Right atrium auricular region (tissue), 2 donors: ENCODE measurements around the gene C4orf33. TPM values are rescaled to one million over a fixed set of nuclear protein-coding genes. Genes with fewer than 3 reads are reported as not detected.

Experiments used
- DNase-seq: peaks from one replicate; pipeline ENCODE4 v3.0.0-alpha.2; 2019; ENCODE audit warnings: low spot score
- H3K27ac ChIP-seq, 2 donors: fragments of 200-600 bp; sonication (generic); 1 replicate in 1 of 2; 2 replicates in 1 of 2; pipeline ENCODE4 v1.5.1; 2016 to 2019
- H3K27me3 ChIP-seq, 2 donors: fragments of 200-600 bp; sonication (generic); one replicate each; pipeline versions ENCODE4 v1.5.1 to v1.6.0; 2017 to 2019
- H3K36me3 ChIP-seq: fragments of 200-600 bp; sonication (generic); one replicate; pipeline ENCODE4 v1.5.1; 2016
- H3K4me1 ChIP-seq, 2 donors: fragments of 200-600 bp; sonication (generic); one replicate each; pipeline versions ENCODE4 v1.5.1 to v1.6.0; 2017 to 2019
- H3K4me3 ChIP-seq, 2 donors: fragments of 200-600 bp; sonication (generic); 1 replicate in 1 of 2; 2 replicates in 1 of 2; pipeline ENCODE4 v1.5.1; 2017 to 2019; ENCODE audit warnings: mild to moderate bottlenecking in 1 of 2, moderate library complexity in 1 of 2
- H3K9me3 ChIP-seq, 2 donors: fragments of 200-600 bp; sonication (generic); one replicate each; pipeline ENCODE4 v1.5.1; 2019
- total RNA-seq, 2 donors: library from RNA; depleted of rRNA; stranded (reverse); fragments of >200 nt; gene quantifications; one replicate each; pipeline ENCODE4 v1.1.0, GENCODE V29; 2016
- TF ChIP-seq, protein P1 (sequence below), 2 donors: fragments of 200-600 bp; sonication (generic); IDR thresholded peaks; one replicate each; pipeline ENCODE4 v1.5.1; 2019; ENCODE audit warnings: antibody characterized with exemption in 2 of 2

Gene C4orf33
- total RNA-seq, 2 donors from 2014 or later, result 3.5 to 6.8 TPM

DNA sequence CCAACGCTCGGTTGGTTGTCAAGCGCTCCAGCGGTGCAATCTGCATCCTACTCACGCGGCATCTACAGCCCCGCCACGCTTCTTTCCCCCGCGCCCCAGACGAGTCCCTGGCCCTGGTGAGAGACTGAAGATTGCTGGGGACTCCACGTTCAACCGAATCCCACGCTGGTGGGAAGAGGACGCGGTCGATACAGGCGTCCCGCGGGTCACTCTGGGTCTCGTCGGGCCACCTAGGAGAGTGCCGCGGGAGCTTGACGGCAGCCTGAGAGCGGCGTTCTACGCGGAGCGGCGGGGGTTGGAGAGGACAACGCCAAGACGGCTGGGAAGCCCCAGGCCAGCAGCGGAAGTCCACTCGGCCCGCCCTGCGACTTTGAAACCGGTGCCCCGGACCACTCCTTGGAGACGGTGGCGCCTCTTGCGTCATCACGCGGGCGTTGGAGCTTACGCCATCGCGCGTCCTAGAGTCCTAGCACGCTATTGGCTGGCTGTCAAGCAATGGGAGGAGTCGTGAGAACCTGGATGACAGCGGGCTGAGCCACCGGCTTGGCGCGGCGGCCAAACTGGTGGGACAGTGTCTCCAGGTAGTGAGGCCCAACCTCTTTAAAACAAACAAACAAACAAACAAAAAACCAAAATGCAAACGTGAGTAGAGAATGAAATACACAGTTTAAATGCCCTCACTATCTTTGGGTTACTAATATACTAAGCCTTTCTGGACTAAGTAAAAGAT is 2.6 kb upstream of the C4orf33 start, which contains the start of gene SCLT1:
Gene SCLT1 (minus strand): TSS at position 349 of the 730 bp plus-strand sequence. CDS start 436 bp downstream, outside the sequence.
- Histone ChIP-seq H3K4me3 (peak within 1 kb of the TSS; percentile 76 to 84), H3K27ac (peak within 1 kb of the TSS; percentile 96 to 98), H3K27me3 (no peaks in the 10 kb centered on the region), H3K9me3 (no peaks in the 10 kb centered on the region), H3K4me1 (peaks cover 0 to 36% of the 10 kb centered on the region in 2 donors), H3K36me3 (no peaks in the 10 kb centered on the region)
- TF ChIP-seq, protein P1, sequence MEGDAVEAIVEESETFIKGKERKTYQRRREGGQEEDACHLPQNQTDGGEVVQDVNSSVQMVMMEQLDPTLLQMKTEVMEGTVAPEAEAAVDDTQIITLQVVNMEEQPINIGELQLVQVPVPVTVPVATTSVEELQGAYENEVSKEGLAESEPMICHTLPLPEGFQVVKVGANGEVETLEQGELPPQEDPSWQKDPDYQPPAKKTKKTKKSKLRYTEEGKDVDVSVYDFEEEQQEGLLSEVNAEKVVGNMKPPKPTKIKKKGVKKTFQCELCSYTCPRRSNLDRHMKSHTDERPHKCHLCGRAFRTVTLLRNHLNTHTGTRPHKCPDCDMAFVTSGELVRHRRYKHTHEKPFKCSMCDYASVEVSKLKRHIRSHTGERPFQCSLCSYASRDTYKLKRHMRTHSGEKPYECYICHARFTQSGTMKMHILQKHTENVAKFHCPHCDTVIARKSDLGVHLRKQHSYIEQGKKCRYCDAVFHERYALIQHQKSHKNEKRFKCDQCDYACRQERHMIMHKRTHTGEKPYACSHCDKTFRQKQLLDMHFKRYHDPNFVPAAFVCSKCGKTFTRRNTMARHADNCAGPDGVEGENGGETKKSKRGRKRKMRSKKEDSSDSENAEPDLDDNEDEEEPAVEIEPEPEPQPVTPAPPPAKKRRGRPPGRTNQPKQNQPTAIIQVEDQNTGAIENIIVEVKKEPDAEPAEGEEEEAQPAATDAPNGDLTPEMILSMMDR (IDR thresholded peaks at IDR 0.05), result no peak
- peak; percentile 99 for DNase-seq

DNA sequence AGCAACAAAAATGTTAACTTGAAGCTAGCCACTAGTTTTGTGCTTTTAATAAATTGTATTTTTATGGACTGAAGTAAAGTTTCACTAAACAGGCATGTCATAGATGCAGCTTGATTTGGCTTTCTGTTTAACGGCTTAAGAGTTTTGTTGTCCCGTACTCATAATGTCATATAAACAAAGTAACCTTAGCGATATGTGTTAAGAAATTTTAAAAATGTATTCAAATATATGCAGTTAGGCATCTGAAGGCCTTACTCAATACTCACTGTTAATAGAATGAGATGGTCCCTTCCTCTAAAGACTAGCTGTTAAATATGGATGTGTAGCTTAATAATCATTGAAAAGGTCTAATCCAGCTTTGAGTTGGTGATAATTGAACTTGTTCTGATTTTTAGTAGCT is 1.6 kb upstream of the C4orf33 start:
- no peaks in the 10 kb centered on the region for H3K36me3 ChIP-seq
- H3K4me3 ChIP-seq, result peak overlapping the region in 1 of 2 donors; percentile 84
- peak overlapping the region in 1 of 2 donors; percentile 96 for H3K27ac ChIP-seq
- peaks cover 0 to 36% of the 10 kb centered on the region in 2 donors for H3K4me1 ChIP-seq
- TF ChIP-seq, protein P1 (IDR thresholded peaks at IDR 0.05), result no peak
- no peaks in the 10 kb centered on the region for H3K9me3 ChIP-seq
- H3K27me3 ChIP-seq, result no peaks in the 10 kb centered on the region
- DNase-seq, result no peak

DNA sequence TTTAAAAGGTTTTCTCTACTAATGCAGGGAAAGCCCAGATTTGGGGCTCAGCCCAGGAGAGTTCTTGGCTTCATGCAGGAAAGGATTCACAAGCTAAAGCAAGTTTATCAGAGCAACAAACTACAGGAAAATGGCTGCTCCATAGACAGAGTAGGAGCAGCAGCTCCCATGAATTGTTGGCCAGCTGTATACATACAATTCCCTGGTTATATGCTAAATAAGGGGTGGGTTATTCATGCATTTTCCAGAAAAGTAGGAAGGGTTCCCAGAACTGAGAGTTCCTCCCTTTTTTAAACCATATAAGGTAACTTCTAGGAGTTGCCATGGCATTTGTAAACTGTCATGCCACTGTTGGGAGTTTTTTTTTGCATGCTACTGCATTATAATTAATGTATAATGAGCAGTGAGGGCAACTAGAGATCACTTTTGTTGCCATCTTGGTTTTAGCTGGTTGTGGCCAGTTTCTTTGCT is 2.6 kb downstream of the C4orf33 start:
- Histone ChIP-seq H3K27me3 (no peaks in the 10 kb centered on the region), H3K4me1 (peaks cover 0 to 18% of the 10 kb centered on the region in 2 donors), H3K9me3 (no peaks in the 10 kb centered on the region), H3K27ac (no peak overlapping the region), H3K36me3 (no peaks in the 10 kb centered on the region), H3K4me3 (no peak overlapping the region)
- TF ChIP-seq, protein P1 (IDR thresholded peaks at IDR 0.05), result no peak
- no peak for DNase-seq

DNA sequence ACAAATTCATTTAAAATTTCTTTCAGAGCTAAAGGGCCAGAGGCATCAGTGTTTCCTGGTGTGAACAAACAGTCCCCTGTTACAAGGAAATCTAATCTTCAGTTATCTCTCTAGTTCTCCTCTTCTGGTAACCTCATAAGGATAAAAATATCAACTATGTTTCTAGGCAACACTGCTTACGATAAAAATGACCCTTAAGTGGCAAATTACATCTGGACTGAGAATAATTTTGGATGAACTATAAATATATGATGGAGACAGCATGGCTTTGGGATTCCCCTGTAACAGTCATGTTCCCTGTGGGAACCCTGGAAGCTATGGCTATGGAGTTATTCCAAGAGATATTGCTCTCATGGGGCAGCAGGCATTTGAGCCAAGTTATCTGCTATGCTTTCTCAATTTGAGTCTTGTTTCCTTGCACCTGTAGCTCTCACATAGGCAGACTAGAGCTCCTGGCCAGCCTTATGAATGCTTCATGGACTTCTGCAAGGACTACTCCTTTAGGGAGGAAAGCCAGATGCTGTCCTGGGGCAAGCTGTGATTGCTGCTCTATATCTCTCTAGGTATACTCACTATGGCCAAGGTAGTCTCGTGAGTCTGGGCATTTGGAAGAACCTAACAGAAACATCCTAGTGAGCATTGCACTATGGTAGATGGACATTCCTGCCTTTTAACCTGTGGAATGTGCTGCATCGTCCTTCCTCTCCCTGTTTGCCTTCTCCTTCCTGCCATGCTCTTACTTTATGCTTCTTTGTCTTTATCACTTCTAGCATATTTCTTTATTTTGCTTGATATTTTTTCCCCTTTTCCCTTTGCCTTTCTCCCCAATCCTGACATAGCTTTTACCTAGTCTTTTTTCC is 14.2 kb downstream of the C4orf33 start:
- Histone ChIP-seq H3K27ac (no peak overlapping the region), H3K27me3 (no peaks in the 10 kb centered on the region), H3K4me1 (peaks cover 0 to 14% of the 10 kb centered on the region in 2 donors), H3K36me3 (no peaks in the 10 kb centered on the region), H3K9me3 (no peaks in the 10 kb centered on the region), H3K4me3 (no peak overlapping the region)
- TF ChIP-seq, protein P1 (IDR thresholded peaks at IDR 0.05), result no peak
- no peak for DNase-seq

DNA sequence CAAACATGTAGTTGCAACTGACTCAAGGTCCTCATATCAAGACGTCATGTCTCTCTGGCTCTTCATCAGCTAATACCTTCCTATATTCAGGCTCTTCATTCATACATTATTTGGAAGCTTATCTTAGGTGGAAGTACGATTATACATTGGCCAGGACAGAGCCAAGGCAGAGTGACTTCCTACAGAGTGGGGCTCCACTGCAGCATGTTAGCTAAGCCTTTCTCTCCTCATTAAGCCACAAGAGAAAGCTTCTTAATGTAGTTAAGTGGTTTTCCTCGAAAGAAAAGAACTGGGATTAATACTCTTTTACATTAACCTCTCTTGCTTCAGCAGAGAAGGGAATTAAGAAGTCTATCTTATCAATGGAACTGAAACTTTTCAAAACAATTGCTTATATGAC is 15.0 kb downstream of the C4orf33 start:
- TF ChIP-seq, protein P1 (IDR thresholded peaks at IDR 0.05), result no peak
- Histone ChIP-seq H3K36me3 (no peaks in the 10 kb centered on the region), H3K9me3 (no peaks in the 10 kb centered on the region), H3K4me3 (no peak overlapping the region), H3K4me1 (peaks cover 0 to 14% of the 10 kb centered on the region in 2 donors), H3K27ac (no peak overlapping the region), H3K27me3 (no peaks in the 10 kb centered on the region)
- no peak for DNase-seq
